Neutrophil (primary cell): Measurements from ENCODE around the gene LCE3C.
"Not testable (repeated sequence)": the region's sequence is repeated elsewhere in the genome, so short reads cannot be mapped to it uniquely, and the experiment has no call there.

Experiments used
- H3K27ac ChIP-seq: fragments of 200-600 bp; sonication (generic); 2 replicates; pipeline ENCODE4 v1.5.1; 2016; ENCODE audit warnings: mild to moderate bottlenecking, moderate library complexity
- H3K27me3 ChIP-seq: fragments of 200-600 bp; sonication (generic); 2 replicates; pipeline ENCODE4 v1.6.0; 2016; ENCODE audit warnings: mild to moderate bottlenecking
- H3K36me3 ChIP-seq: fragments of 200-600 bp; sonication (generic); 2 replicates; pipeline ENCODE4 v1.5.1; 2017
- H3K4me1 ChIP-seq, 2 experiments: fragments of 200-600 bp in 1 of 2; sonication (generic) in 1 of 2; 1 replicate in 1 of 2; 2 replicates in 1 of 2; pipeline versions ENCODE4 v1.5.1 to v1.6.1; 2013 to 2016; ENCODE audit warnings: low read depth in 1 of 2, low read length in 1 of 2, mild to moderate bottlenecking in 1 of 2, moderate library complexity in 1 of 2; ENCODE audit not compliant: control insufficient read depth in 1 of 2, insufficient read depth in 1 of 2
- H3K4me3 ChIP-seq, 2 experiments: fragments of 200-600 bp in 1 of 2; sonication (generic) in 1 of 2; 1 replicate in 1 of 2; 2 replicates in 1 of 2; pipeline ENCODE4 v1.5.1; 2013 to 2016; ENCODE audit warnings: low read depth in 1 of 2, low read length in 1 of 2, mild to moderate bottlenecking in 1 of 2, moderate library complexity in 1 of 2
- H3K9me3 ChIP-seq: fragments of 200-600 bp; sonication (generic); 2 replicates; pipeline ENCODE4 v1.5.1; 2016
- TF ChIP-seq, protein P1 (sequence below): fragments of 200-600 bp; sonication (generic); IDR thresholded peaks from 2 replicates; pipeline ENCODE4 v1.5.1; 2016; ENCODE audit warnings: antibody characterized with exemption

The LCE3C gene, protein sequence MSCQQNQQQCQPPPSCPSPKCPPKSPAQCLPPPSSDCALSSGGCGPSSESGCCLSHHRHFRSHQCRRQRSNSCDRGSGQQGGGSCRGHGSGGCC

DNA sequence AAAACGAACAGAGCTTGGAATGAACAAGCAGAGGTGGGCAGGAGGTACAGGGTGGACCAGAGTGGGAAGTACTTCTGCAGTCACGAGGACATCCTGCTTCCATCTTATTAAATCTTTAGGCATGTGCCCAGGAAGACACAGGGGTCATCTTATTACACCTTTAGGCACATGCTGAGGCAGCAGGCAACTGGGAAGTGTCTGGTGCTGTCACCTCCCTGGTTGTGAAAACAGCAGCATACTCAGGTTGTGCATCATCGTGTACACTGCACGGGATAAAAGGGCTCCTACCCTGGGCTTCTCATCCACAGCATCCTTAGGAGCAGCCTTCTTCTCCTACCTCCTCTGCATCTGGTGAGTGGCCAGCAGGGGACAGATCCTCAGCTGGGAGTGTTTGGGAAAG lies at the start of gene LCE3C:
TSS of gene LCE3C (plus strand) at position 301 of the 400 bp plus-strand sequence. CDS start 498 bp downstream, outside the sequence.
- H3K36me3 ChIP-seq: no peaks in the 10 kb centered on the region
- no peaks in the 10 kb centered on the region for H3K9me3 ChIP-seq
- no peaks in the 10 kb centered on the region for H3K4me1 ChIP-seq
- TF ChIP-seq, protein P1, sequence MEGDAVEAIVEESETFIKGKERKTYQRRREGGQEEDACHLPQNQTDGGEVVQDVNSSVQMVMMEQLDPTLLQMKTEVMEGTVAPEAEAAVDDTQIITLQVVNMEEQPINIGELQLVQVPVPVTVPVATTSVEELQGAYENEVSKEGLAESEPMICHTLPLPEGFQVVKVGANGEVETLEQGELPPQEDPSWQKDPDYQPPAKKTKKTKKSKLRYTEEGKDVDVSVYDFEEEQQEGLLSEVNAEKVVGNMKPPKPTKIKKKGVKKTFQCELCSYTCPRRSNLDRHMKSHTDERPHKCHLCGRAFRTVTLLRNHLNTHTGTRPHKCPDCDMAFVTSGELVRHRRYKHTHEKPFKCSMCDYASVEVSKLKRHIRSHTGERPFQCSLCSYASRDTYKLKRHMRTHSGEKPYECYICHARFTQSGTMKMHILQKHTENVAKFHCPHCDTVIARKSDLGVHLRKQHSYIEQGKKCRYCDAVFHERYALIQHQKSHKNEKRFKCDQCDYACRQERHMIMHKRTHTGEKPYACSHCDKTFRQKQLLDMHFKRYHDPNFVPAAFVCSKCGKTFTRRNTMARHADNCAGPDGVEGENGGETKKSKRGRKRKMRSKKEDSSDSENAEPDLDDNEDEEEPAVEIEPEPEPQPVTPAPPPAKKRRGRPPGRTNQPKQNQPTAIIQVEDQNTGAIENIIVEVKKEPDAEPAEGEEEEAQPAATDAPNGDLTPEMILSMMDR: no peak
- no peaks in the 10 kb centered on the region for H3K27me3 ChIP-seq
- H3K27ac ChIP-seq: no peak within 1 kb of the TSS
- H3K4me3 ChIP-seq: no peak within 1 kb of the TSS

DNA sequence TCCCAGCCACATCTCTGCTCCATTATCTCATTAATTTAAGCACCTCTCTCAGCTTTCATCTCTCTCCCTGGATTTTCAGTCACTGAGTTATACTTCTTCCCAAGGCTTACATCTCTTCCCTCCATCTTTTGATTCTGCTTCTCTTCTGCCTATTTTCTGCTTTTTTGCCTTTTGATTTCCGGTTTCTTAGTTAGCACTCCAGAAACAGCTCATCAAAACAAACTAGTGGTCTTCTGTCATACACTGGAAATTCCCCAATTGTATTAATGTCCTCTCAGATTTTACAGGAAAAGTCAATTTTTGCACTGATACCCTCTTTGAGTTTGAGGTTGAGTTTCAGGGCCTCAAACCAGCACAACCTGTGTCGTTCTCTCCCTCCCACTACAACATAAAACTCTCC lies 34.9 kb upstream of the LCE3C start:
- Histone ChIP-seq H3K4me1 (no peaks in the 10 kb centered on the region), H3K36me3 (no peaks in the 10 kb centered on the region), H3K27me3 (no peaks in the 10 kb centered on the region), H3K4me3 (no peak overlapping the region), H3K9me3 (no peaks in the 10 kb centered on the region), H3K27ac (no peak overlapping the region)
- TF ChIP-seq, protein P1: no peak

DNA sequence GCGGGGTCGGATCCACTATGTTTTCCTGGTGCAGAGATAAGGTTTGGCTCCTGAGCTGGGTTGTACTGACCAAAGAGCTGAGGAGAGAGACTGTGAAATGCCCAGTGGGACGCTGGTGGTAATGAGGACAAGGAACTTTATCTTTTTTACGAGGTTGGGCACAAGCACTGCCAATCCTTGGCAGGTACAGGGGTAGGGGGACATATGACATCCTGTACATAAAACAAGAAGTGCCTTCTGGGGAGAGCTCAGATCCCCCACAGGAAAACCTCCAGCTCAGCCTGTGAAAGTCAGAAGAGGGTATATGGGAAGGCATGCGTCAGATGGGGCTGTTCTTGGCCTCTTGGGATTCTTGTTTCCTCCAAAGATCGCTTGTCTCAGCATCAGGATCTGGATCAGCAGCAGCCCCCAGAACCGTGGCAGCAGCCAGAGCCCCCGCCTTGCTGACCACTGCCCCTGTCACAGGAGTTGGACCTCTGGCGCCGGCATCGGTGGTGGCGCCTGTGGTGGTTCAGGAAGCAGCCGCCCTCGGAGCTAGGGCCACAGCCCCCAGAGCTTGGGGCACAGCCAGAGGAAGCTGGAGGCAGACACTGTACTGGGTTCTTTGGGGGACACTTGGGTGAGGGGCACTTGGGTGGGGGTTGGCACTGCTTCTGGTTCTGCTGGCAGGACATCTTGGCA lies 34.4 kb upstream of the LCE3C start:
- no peaks in the 10 kb centered on the region for H3K9me3 ChIP-seq
- no peak overlapping the region for H3K4me3 ChIP-seq
- TF ChIP-seq, protein P1: no peak
- H3K36me3 ChIP-seq: no peaks in the 10 kb centered on the region
- no peaks in the 10 kb centered on the region for H3K4me1 ChIP-seq
- H3K27ac ChIP-seq: no peak overlapping the region
- H3K27me3 ChIP-seq: no peaks in the 10 kb centered on the region

DNA sequence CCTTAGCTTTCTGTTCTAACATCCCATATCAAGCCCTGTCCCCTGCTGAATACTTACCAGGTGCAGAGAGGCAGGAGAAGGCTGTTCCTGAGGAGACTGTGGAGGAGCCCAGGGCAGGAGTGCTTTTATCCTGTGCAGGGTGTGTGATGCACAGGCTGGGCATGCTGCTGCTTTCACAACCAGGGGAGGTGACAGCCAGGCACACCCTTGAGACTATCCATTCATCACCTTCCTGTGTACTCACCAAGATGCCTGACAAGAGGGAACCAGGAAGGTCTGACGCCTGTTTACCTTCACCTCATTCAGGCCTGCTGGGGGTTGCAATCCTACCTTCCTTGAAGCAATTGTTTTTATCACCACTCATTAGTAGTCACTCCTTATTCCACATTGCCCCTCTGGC lies 33.4 kb upstream of the LCE3C start, which contains the start of gene LCE3E:
TSS of gene LCE3E (minus strand) at position 100 of the 400 bp plus-strand sequence. CDS start 572 bp downstream, outside the sequence.
- no peaks in the 10 kb centered on the region for H3K36me3 ChIP-seq
- H3K27me3 ChIP-seq: no peaks in the 10 kb centered on the region
- H3K27ac ChIP-seq: no peak within 1 kb of the TSS
- TF ChIP-seq, protein P1: no peak
- no peaks in the 10 kb centered on the region for H3K9me3 ChIP-seq
- H3K4me3 ChIP-seq: no peak within 1 kb of the TSS
- H3K4me1 ChIP-seq: no peaks in the 10 kb centered on the region

DNA sequence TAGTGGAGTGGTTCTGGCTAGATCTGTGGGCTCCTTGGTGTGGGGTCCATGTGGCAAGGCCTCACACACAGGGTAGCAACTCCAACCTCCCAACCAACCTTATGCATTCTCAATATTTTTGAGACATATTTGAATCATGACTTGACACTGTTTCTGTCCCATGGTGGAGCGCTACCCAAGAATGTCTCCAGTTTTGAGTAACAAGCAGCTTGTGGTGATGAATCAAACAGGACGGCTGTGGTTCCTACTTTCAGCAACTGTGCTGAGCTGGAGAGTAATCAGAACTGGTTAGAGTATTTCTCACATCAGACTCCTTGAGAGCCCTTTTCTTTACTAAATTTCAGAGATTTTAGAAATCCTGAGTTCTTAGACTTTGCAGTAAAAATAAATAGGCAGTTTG lies 22.9 kb upstream of the LCE3C start:
- Histone ChIP-seq H3K9me3 (no peaks in the 10 kb centered on the region), H3K4me3 (no peak overlapping the region), H3K27me3 (peaks cover 7% of the 10 kb centered on the region), H3K27ac (no peak overlapping the region), H3K36me3 (no peaks in the 10 kb centered on the region), H3K4me1 (no peaks in the 10 kb centered on the region)
- TF ChIP-seq, protein P1: no peak

DNA sequence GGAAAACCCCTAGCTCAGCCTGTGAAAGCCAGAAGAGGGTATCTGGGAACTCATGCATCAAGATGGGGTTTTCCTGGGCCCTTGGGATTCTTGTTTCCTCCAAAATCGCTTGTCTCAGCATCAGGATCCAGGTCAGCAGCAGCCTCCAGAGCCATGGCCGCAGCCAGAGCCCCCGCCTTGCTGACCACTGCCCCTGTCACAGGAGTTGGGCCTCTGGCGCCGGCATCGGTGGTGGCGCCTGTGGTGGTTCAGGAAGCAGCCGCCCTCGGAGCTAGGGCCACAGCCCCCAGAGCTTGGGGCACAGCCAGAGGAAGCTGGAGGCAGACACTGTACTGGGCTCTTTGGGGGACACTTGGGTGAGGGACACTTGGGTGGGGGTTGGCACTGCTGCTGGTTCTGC lies 20.5 kb upstream of the LCE3C start:
- H3K27ac ChIP-seq, H3K36me3 ChIP-seq, H3K4me1 ChIP-seq, H3K4me3 ChIP-seq, H3K9me3 ChIP-seq, H3K27me3 ChIP-seq: not testable (repeated sequence)
